GM12878 (cell line): Measurements from ENCODE around the gene TREH. TPM values are rescaled to one million over a fixed set of nuclear protein-coding genes. Genes with fewer than 3 reads are reported as not detected.

Experiments used
- ATAC-seq: fragments of 200-7000 bp; cut with Tn5 transposase; 3 replicates; pipeline ENCODE4 v1.9.1; 2020; ENCODE audit warnings: mild to moderate bottlenecking, moderate library complexity
- BruUV-seq: library from RNA; stranded (reverse); fragments of 400-500 nt; replicated peaks from 2 replicates; lab custom pipeline; 2021; lab: Mats Ljungman, UMichigan
- CTCF ChIA-PET: fragments of 300-600 bp; sonication (Branson Sonifier 250); formaldehyde crosslinking; extraction: SDS; loops from one replicate; lab custom pipeline; 2021; ENCODE audit warnings: inconsistent platforms; lab: Yijun Ruan, JAX
- POLR2A ChIA-PET: fragments of 350-600 bp; formaldehyde crosslinking; extraction: SDS; loops from one replicate; lab custom pipeline; 2021; ENCODE audit warnings: inconsistent platforms; lab: Charles Lee
- RAD21 ChIA-PET: fragments of 300-600 bp; sonication (Branson Sonifier 250); formaldehyde crosslinking; loops from one replicate; lab custom pipeline; 2023; ENCODE audit warnings: antibody characterized with exemption; ENCODE audit not compliant: unreplicated experiment; lab: Charles Lee
- SMC1A ChIA-PET: fragments of 300-600 bp; sonication (Branson Sonifier 250); formaldehyde crosslinking; loops from one replicate; lab custom pipeline; 2023; ENCODE audit not compliant: unreplicated experiment, uncharacterized antibody; lab: Charles Lee
- DNase-seq: peaks from one replicate; pipeline ENCODE4 v3.0.0-alpha.2; 2011; ENCODE audit warnings: low read depth, low spot score
- FAIRE-seq: peaks from 3 replicates; lab custom pipeline; 2011; peaks lifted over from hg19 to GRCh38; lab: Jason Lieb, UNC
- H2AFZ ChIP-seq: 2 replicates; pipeline ENCODE4 v1.6.0; 2011; ENCODE audit warnings: low read depth, low read length, control low read depth; ENCODE audit not compliant: control insufficient read depth
- H3K27ac ChIP-seq: 2 replicates; pipeline ENCODE4 v1.5.1; 2011; ENCODE audit warnings: control low read depth; ENCODE audit not compliant: control insufficient read depth, insufficient read depth
- H3K27me3 ChIP-seq, 2 experiments: replicated peaks in 1 of 2; 2 replicates each; pipeline versions ENCODE4 v1.6.0 to v1.6.1; 2011; ENCODE audit warnings: low read length in 1 of 2; ENCODE audit not compliant: control insufficient read depth in 2 of 2, insufficient read depth in 2 of 2
- H3K36me3 ChIP-seq, 2 experiments: 2 replicates each; pipeline ENCODE4 v1.5.1; 2011; ENCODE audit warnings: low read length in 1 of 2; ENCODE audit not compliant: control insufficient read depth in 2 of 2, insufficient read depth in 2 of 2
- H3K4me1 ChIP-seq: 2 replicates; pipeline ENCODE4 v1.6.1; 2011; ENCODE audit warnings: mild to moderate bottlenecking, low read length, moderate library complexity, mixed read lengths; ENCODE audit not compliant: control insufficient read depth, insufficient read depth
- H3K4me2 ChIP-seq: 2 replicates; pipeline ENCODE4 v1.6.0; 2011; ENCODE audit warnings: control low read depth; ENCODE audit not compliant: control insufficient read depth, insufficient read depth
- H3K4me3 ChIP-seq: fragments of 200-600 bp; sonication (generic); 2 replicates; pipeline ENCODE4 v1.5.1; 2016
- H3K79me2 ChIP-seq: 2 replicates; pipeline ENCODE4 v1.6.0; 2011; ENCODE audit warnings: low read length; ENCODE audit not compliant: control insufficient read depth, insufficient read depth
- H3K9ac ChIP-seq: 2 replicates; pipeline ENCODE4 v1.8.0; 2011; ENCODE audit warnings: low read length, control low read depth, mixed read lengths; ENCODE audit not compliant: control insufficient read depth, insufficient read depth
- H3K9me3 ChIP-seq: replicated peaks from 3 replicates; pipeline ENCODE4 v1.5.1; 2011; ENCODE audit warnings: mild to moderate bottlenecking, low read length; ENCODE audit not compliant: control insufficient read depth, insufficient read depth
- H4K20me1 ChIP-seq: 2 replicates; pipeline ENCODE4 v1.6.0; 2011; ENCODE audit not compliant: control insufficient read depth, insufficient read depth
- ESRRA ChIP-seq: IDR thresholded peaks from 2 replicates; pipeline ENCODE4 v1.6.1; 2012; ENCODE audit warnings: mild to moderate bottlenecking, low read length, improper control_type of control experiment
- FOS ChIP-seq: IDR thresholded peaks from 3 replicates; pipeline ENCODE4 v1.6.1; 2011; ENCODE audit warnings: borderline replicate concordance; ENCODE audit not compliant: insufficient read length; ENCODE audit errors: extremely low read depth
- PAX5 ChIP-seq: IDR thresholded peaks from 2 replicates; pipeline ENCODE4 v1.6.1; 2011; ENCODE audit warnings: low read depth, low read length, borderline replicate concordance
- RELA ChIP-seq: fragments of 450-650 bp; IDR thresholded peaks from 2 replicates; pipeline ENCODE4 v1.8.0; 2014; ENCODE audit warnings: borderline replicate concordance; ENCODE audit not compliant: partially characterized antibody
- RELB ChIP-seq: fragments of 450-650 bp; IDR thresholded peaks from 2 replicates; pipeline ENCODE4 v1.6.1; 2017; ENCODE audit warnings: low read depth, mild to moderate bottlenecking, moderate library complexity
- RFX5 ChIP-seq: IDR thresholded peaks from 2 replicates; pipeline ENCODE4 v1.6.1; 2011; ENCODE audit warnings: low read depth, low read length, improper control_type of control experiment
- SREBF2 ChIP-seq: IDR thresholded peaks from 2 replicates; pipeline ENCODE4 v1.6.1; 2012; ENCODE audit warnings: mild to moderate bottlenecking, low read length
- STAT3 ChIP-seq: IDR thresholded peaks from 2 replicates; pipeline ENCODE4 v1.6.1; 2011; ENCODE audit warnings: low read depth, low read length, improper control_type of control experiment
- TARDBP ChIP-seq: IDR thresholded peaks from 2 replicates; pipeline ENCODE4 v1.6.1; 2016; ENCODE audit warnings: borderline replicate concordance
- ZBTB33 ChIP-seq: fragments of 450-650 bp; IDR thresholded peaks from 2 replicates; pipeline ENCODE4 v1.6.1; 2017; ENCODE audit warnings: mild to moderate bottlenecking
- WGBS: methylation state at CpG from one replicate; pipeline ENCODE4 v1.1.6; 2016; ENCODE audit warnings: low lambda C conversion rate; ENCODE audit not compliant: insufficient replicate concordance, insufficient coverage; ENCODE audit errors: missing lambda C conversion rate; 5-methylcytosine and 5-hydroxymethylcytosine counted together
- in situ Hi-C: fragments of 300-500 bp; cut with MboI; formaldehyde crosslinking; loops from 9 replicates; pipeline ENCODE4 v1.14.3; 2018; ENCODE audit warnings: mixed read lengths
- intact Hi-C: fragments of 100-400 bp; cut with micrococcal nuclease; formaldehyde crosslinking; loops from one replicate; pipeline ENCODE4 v1.14.2; 2022; ENCODE audit not compliant: unreplicated experiment
- polyA plus RNA-seq, 11 experiments: library from polyadenylated mRNA; depleted of rRNA in 4 of 11; unstranded in 6 of 11; stranded (reverse) in 5 of 11; fragments of >200 nt; fragmentation: Nextera tagmentation in 4 of 11; fragmentation: Illumina TruSeq in 1 of 11; extraction: Ambion mirVana in 4 of 11; extraction: Trizol in 1 of 11; gene quantifications; 1 replicate in 1 of 11; 2 replicates in 10 of 11; pipeline versions ENCODE4 v1.2.1 to v1.2.3, GENCODE V29; 2011 to 2016; ENCODE audit warnings: inconsistent platforms in 2 of 11, missing spikeins in 2 of 11, low read depth in 1 of 11
- total RNA-seq, 4 experiments: library from RNA; depleted of rRNA in 3 of 4; stranded (reverse); fragments of >200 nt in 3 of 4; fragmentation: Illumina TruSeq in 1 of 4; extraction: Trizol in 1 of 4; gene quantifications; 2 replicates each; pipeline versions ENCODE4 v1.2.1 to v1.2.3, GENCODE V29; 2013 to 2021
- TF ChIP-seq, protein P1 (sequence below): IDR thresholded peaks from 2 replicates; pipeline ENCODE4 v1.6.1; 2012; ENCODE audit warnings: improper control_type of control experiment, low read depth, low read length; ENCODE audit not compliant: insufficient replicate concordance
- TF ChIP-seq, protein P2 (sequence below): IDR thresholded peaks from 2 replicates; pipeline ENCODE4 v1.6.1; 2012; ENCODE audit warnings: low read depth, low read length, improper control_type of control experiment
- TF ChIP-seq, protein P3 (sequence below): IDR thresholded peaks from 2 replicates; pipeline ENCODE4 v1.6.1; 2012; ENCODE audit warnings: low read depth, low read length, improper control_type of control experiment

Gene TREH
- total and polyA plus RNA-seq, 10 of the 15 experiments (the other 5 are each of a cell fraction or from before 2014, with no cell fraction given), result not detected

- DNase-seq, result no peak
- no peak overlapping the region for H3K4me3 ChIP-seq
- H3K27me3 ChIP-seq, result peaks cover 0 to 4% of the 10 kb centered on the region in 2 experiments; a peak in 2 of 4 replicates
- SMC1A ChIA-PET, result no interaction called here
- BruUV-seq, result no TSS peak
- no peaks in the 10 kb centered on the region for H3K4me1 ChIP-seq
- H3K79me2 ChIP-seq, result no peaks in the 10 kb centered on the region
- H3K9ac ChIP-seq, result no peak overlapping the region
- H3K4me2 ChIP-seq, result no peak overlapping the region
- no peak overlapping the region for H3K27ac ChIP-seq
- RAD21 ChIA-PET, result no interaction called here
- H2AFZ ChIP-seq, result no peak overlapping the region
- FAIRE-seq, result no peak
- H4K20me1 ChIP-seq, result no peaks in the 10 kb centered on the region
- intact Hi-C loops (no loop called here), in situ Hi-C loops (no loop called here)
- H3K36me3 ChIP-seq, result no peaks in the 10 kb centered on the region
- WGBS, result 29% methylated on average over 3 of the region's 3 CpGs
- H3K9me3 ChIP-seq, result no peaks in the 10 kb centered on the region
- CTCF ChIA-PET, result interaction anchor here (0.7 kb wide), 1 partner anchor 17 kb away, joined by 4 read pairs; no protein-coding TSS in a partner anchor
- POLR2A ChIA-PET, result interaction anchor here (0.6 to 0.7 kb wide), 2 partner anchors 12 to 24 kb away, joined by 4 read pairs; no protein-coding TSS in a partner anchor
- no peak for ATAC-seq
- TF ChIP-seq PAX5 (no peak), ESRRA (no peak), ZBTB33 (no peak), RELB (no peak), FOS (no peak), RFX5 (no peak), TARDBP (no peak), RELA (no peak), SREBF2 (no peak), STAT3 (no peak)
- TF ChIP-seq, protein P1, sequence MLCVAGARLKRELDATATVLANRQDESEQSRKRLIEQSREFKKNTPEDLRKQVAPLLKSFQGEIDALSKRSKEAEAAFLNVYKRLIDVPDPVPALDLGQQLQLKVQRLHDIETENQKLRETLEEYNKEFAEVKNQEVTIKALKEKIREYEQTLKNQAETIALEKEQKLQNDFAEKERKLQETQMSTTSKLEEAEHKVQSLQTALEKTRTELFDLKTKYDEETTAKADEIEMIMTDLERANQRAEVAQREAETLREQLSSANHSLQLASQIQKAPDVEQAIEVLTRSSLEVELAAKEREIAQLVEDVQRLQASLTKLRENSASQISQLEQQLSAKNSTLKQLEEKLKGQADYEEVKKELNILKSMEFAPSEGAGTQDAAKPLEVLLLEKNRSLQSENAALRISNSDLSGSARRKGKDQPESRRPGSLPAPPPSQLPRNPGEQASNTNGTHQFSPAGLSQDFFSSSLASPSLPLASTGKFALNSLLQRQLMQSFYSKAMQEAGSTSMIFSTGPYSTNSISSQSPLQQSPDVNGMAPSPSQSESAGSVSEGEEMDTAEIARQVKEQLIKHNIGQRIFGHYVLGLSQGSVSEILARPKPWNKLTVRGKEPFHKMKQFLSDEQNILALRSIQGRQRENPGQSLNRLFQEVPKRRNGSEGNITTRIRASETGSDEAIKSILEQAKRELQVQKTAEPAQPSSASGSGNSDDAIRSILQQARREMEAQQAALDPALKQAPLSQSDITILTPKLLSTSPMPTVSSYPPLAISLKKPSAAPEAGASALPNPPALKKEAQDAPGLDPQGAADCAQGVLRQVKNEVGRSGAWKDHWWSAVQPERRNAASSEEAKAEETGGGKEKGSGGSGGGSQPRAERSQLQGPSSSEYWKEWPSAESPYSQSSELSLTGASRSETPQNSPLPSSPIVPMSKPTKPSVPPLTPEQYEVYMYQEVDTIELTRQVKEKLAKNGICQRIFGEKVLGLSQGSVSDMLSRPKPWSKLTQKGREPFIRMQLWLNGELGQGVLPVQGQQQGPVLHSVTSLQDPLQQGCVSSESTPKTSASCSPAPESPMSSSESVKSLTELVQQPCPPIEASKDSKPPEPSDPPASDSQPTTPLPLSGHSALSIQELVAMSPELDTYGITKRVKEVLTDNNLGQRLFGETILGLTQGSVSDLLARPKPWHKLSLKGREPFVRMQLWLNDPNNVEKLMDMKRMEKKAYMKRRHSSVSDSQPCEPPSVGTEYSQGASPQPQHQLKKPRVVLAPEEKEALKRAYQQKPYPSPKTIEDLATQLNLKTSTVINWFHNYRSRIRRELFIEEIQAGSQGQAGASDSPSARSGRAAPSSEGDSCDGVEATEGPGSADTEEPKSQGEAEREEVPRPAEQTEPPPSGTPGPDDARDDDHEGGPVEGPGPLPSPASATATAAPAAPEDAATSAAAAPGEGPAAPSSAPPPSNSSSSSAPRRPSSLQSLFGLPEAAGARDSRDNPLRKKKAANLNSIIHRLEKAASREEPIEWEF, result no peak
- TF ChIP-seq, protein P2, sequence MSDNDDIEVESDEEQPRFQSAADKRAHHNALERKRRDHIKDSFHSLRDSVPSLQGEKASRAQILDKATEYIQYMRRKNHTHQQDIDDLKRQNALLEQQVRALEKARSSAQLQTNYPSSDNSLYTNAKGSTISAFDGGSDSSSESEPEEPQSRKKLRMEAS, result no peak
- TF ChIP-seq, protein P3, sequence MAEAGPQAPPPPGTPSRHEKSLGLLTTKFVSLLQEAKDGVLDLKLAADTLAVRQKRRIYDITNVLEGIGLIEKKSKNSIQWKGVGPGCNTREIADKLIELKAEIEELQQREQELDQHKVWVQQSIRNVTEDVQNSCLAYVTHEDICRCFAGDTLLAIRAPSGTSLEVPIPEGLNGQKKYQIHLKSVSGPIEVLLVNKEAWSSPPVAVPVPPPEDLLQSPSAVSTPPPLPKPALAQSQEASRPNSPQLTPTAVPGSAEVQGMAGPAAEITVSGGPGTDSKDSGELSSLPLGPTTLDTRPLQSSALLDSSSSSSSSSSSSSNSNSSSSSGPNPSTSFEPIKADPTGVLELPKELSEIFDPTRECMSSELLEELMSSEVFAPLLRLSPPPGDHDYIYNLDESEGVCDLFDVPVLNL, result no peak
Observed at GRCh38 chr11:118646393-118646792, 33.1 kb downstream of the TREH start.
